GM18909 (cell line): ENCODE results near the gene EIF5A.
"Not testable (repeated sequence)": the region's sequence is repeated elsewhere in the genome, so short reads cannot be mapped to it uniquely, and the experiment has no call there.

ENCODE experiments used
- ATAC-seq: cut with Tn5 transposase; IDR thresholded peaks from one replicate; pipeline ENCODE4 v1.9.1; 2021; ENCODE audit warnings: mild to moderate bottlenecking; ENCODE audit not compliant: unreplicated experiment, poor library complexity

Gene EIF5A

GRCh38 chr17:7328840-7329373 lies 21.5 kb downstream of the EIF5A start, which contains the start of gene NEURL4:
Gene NEURL4, minus strand, starts transcription at chr17:7329335. Its CDS starts 23 bp downstream, at chr17:7329312.
- peak; percentile 10 for ATAC-seq

- peak; percentile 62 for ATAC-seq
These were observed 22.1 kb downstream of the EIF5A start for GRCh38 chr17:7329374-7329996.

GRCh38 chr17:7329997-7330637 lies 22.7 kb downstream of the EIF5A start:
- peak; percentile 44 for ATAC-seq

GRCh38 chr17:7330638-7331015 lies 23.2 kb downstream of the EIF5A start:
- ATAC-seq = no peak

- ATAC-seq = no peak
These were observed 24.7 kb downstream of the EIF5A start for GRCh38 chr17:7332111-7332510.

- not testable (repeated sequence) for ATAC-seq
These were observed 25.2 kb downstream of the EIF5A start for GRCh38 chr17:7332600-7333069.

- no peak for ATAC-seq
These were observed 27.6 kb downstream of the EIF5A start for GRCh38 chr17:7334938-7335538.

GRCh38 chr17:7335765-7336164 lies 28.3 kb downstream of the EIF5A start:
- not testable (repeated sequence) for ATAC-seq

- ATAC-seq = peak; percentile 61
These were observed 29.1 kb downstream of the EIF5A start, which contains the start of gene ACAP1 for GRCh38 chr17:7336240-7337175. Gene ACAP1, plus strand, starts transcription at chr17:7336529. Its CDS starts 206 bp downstream, at chr17:7336735.

GRCh38 chr17:7337600-7337999 lies 30.2 kb downstream of the EIF5A start:
- not testable (repeated sequence) for ATAC-seq

GRCh38 chr17:7340179-7340578 lies 32.8 kb downstream of the EIF5A start:
- no peak for ATAC-seq

- no peak for ATAC-seq
These were observed 34.4 kb downstream of the EIF5A start for GRCh38 chr17:7341842-7342241.

- no peak for ATAC-seq
These were observed 35.8 kb downstream of the EIF5A start for GRCh38 chr17:7343250-7343649.

GRCh38 chr17:7346761-7347614 lies 39.6 kb downstream of the EIF5A start:
- ATAC-seq = no peak

- ATAC-seq = no peak
These were observed 40.4 kb downstream of the EIF5A start for GRCh38 chr17:7347630-7348477.

- ATAC-seq = no peak
These were observed 41.2 kb downstream of the EIF5A start for GRCh38 chr17:7348478-7349242.

GRCh38 chr17:7351665-7352502 lies 44.5 kb downstream of the EIF5A start, which contains the start of gene KCTD11:
Gene KCTD11, plus strand, starts transcription at chr17:7352162.
- peak; percentile 62 for ATAC-seq
